ENCODE results near the gene RHOBTB1.

Gene RHOBTB1

DNA sequence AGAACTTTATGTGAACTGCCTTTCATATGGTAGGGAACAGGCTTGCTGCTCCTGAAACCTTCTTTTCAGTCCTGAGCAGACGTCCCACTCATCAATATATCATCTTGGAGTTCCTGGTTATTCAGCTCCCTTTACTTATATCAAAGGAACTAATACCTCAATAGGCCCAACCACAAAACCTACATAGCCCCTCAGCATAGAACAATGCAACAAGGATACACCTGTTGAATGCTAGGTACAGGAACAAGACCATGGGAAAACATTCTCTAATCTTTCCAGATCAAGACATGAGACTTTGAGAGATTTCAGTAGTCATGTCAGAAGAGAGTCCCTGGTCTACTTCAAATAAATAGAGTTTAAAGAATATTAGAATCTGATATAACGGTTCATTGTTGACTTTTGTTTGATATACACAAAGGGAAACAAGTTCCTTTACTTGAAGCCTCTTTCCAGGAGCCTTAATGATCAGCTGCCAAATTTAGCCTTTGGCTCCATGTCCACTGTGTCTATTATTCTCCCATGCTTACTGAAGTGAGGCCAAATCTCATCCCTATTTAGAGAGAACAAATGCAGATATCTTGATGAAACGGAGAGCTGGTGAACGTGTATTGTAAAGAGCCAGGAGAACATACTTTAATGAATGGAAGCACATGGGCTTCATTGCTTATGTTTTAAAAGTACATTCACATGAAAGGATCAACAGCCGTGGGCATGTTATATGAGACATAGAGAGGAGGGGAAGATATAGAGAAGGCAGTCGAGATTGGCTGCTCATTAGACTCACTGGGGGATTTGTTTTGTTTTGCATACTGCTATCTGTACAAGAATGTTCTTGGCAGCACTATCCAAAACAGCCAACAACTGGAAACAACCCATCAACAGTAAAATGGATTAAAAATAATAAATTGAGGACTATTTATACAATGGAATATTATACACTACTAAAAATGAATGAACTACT lies 9.5 kb downstream of the RHOBTB1 start:
- no peak for DNase-seq (ENCODE audit: low read depth)
- TF ChIP-seq MYC (IDR thresholded peaks at IDR 0.05; ENCODE audit: low read depth, low read length) = no peak
- no peak for TF ChIP-seq POLR2A (IDR thresholded peaks at IDR 0.05; ENCODE audit: extremely low read depth, insufficient read length)
- TF ChIP-seq, protein P1, sequence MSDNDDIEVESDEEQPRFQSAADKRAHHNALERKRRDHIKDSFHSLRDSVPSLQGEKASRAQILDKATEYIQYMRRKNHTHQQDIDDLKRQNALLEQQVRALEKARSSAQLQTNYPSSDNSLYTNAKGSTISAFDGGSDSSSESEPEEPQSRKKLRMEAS (IDR thresholded peaks at IDR 0.05; ENCODE audit: low read depth, low read length) = no peak
- TF ChIP-seq, protein P2, sequence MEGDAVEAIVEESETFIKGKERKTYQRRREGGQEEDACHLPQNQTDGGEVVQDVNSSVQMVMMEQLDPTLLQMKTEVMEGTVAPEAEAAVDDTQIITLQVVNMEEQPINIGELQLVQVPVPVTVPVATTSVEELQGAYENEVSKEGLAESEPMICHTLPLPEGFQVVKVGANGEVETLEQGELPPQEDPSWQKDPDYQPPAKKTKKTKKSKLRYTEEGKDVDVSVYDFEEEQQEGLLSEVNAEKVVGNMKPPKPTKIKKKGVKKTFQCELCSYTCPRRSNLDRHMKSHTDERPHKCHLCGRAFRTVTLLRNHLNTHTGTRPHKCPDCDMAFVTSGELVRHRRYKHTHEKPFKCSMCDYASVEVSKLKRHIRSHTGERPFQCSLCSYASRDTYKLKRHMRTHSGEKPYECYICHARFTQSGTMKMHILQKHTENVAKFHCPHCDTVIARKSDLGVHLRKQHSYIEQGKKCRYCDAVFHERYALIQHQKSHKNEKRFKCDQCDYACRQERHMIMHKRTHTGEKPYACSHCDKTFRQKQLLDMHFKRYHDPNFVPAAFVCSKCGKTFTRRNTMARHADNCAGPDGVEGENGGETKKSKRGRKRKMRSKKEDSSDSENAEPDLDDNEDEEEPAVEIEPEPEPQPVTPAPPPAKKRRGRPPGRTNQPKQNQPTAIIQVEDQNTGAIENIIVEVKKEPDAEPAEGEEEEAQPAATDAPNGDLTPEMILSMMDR (IDR thresholded peaks at IDR 0.05; ENCODE audit: low read depth, low read length) = no peak
- no peak overlapping the region for H3K4me3 ChIP-seq (ENCODE audit: low read depth, low read length)

DNA sequence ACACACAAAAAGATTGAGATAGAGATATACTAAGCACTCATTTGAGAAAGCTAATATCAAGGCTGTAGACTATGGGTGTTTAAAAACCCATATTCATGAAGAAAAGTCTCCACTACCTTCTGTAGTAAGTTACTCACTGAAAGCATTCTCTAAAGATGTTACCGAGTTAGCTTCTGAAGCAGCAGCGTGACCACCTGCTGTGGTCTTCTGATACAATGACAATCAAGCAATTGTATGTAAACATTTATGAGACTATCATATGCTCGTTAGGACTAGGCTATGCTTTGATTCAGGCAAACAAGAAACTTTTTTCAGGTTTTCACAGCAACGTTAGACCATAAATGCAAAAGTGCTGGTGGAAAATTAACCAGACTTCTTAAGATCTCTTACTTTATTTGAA lies 11.2 kb downstream of the RHOBTB1 start:
- DNase-seq (ENCODE audit: low read depth) = no peak
- no peak overlapping the region for H3K4me3 ChIP-seq (ENCODE audit: low read depth, low read length)
- TF ChIP-seq POLR2A (IDR thresholded peaks at IDR 0.05; ENCODE audit: extremely low read depth, insufficient read length) (no peak), MYC (IDR thresholded peaks at IDR 0.05; ENCODE audit: low read depth, low read length) (no peak)
- TF ChIP-seq, protein P2 (IDR thresholded peaks at IDR 0.05; ENCODE audit: low read depth, low read length) = no peak
- TF ChIP-seq, protein P1 (IDR thresholded peaks at IDR 0.05; ENCODE audit: low read depth, low read length) = no peak

DNA sequence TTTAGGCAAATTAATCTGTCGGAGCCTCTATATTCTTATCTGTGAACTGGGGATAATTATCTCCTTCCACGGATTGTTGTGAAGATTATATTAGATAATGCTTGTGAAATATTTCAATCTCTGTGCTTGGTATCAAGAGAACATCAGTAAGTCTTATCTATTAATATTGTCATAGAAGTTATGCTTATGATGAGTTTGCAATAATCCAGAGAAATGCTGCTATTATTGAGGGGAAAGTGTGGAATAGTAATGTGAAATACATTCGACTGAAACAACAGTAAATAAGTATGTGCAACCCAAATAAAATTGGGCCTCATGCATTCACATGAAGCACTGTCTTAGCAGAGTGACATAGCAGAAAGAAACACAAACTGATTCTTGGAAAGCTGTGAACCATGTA lies 13.7 kb downstream of the RHOBTB1 start:
- TF ChIP-seq POLR2A (IDR thresholded peaks at IDR 0.05; ENCODE audit: extremely low read depth, insufficient read length) (no peak), MYC (IDR thresholded peaks at IDR 0.05; ENCODE audit: low read depth, low read length) (no peak)
- H3K4me3 ChIP-seq (ENCODE audit: low read depth, low read length) = no peak overlapping the region
- DNase-seq (ENCODE audit: low read depth) = no peak

DNA sequence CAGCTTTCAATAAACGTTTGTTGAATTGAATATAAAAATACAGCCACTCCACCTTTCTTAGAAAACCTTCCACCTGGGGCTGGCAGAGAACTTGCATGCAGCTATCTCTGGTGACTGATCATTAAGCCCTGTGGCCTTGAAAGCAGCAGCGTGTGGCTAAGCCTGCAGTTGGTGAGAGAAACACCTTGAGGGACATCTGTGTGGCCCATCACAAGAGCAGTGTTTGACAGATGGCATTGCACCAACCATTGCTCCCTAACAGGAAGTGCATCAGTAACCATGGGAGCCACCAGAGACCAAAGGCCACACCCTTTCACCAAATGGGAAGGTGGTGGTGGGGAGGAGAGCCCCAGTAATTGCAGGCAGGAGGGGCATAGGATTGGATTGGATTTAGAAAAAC lies 22.4 kb downstream of the RHOBTB1 start:
- DNase-seq (ENCODE audit: low read depth) = no peak
- TF ChIP-seq, protein P1 (IDR thresholded peaks at IDR 0.05; ENCODE audit: low read depth, low read length) = no peak
- no peak for TF ChIP-seq MYC (IDR thresholded peaks at IDR 0.05; ENCODE audit: low read depth, low read length)
- TF ChIP-seq POLR2A (IDR thresholded peaks at IDR 0.05; ENCODE audit: extremely low read depth, insufficient read length) = no peak
- TF ChIP-seq, protein P2 (IDR thresholded peaks at IDR 0.05; ENCODE audit: low read depth, low read length) = no peak
- H3K4me3 ChIP-seq (ENCODE audit: low read depth, low read length) = no peak overlapping the region

DNA sequence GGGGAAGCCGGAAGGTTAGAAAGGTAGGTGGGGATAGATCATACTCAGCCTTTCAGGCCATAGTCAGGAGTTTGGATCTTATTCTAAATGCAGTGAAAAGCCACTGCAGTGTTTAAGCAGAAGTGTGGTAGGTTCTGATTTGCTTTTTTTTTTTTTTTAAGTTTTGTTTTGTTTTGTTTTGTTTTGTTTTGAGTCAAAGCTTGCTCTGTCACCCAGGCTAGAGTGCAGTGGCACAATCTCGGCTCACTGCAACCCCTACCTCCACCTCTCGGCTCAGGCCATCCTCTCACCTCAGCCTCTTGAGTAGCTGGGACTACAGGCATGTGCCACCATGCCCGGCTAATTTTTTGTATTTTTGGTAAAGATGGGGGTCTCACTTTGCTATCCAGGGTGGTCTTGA lies 23.5 kb downstream of the RHOBTB1 start:
- no peak overlapping the region for H3K4me3 ChIP-seq (ENCODE audit: low read depth, low read length)
- no peak for DNase-seq (ENCODE audit: low read depth)
- TF ChIP-seq MYC (IDR thresholded peaks at IDR 0.05; ENCODE audit: low read depth, low read length) (no peak), POLR2A (IDR thresholded peaks at IDR 0.05; ENCODE audit: extremely low read depth, insufficient read length) (no peak)

DNA sequence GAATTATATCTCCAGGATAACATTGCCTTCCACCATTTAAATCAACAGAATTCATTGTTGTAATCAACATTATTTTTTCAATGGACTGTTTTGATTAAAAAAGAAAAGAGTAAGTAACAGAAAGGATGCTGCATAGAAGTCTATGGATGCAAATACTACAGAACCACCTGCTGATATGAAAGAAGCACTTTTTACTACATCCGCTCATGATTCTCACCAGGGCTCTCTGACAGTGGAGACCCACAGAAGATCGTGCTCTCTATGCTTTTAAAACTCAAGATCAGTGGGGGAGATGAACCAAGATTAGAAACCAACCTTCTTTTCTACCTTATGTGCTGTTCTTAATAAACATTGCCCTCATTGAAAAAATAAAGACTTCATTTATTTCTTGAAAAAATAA lies 24.4 kb downstream of the RHOBTB1 start:
- DNase-seq (ENCODE audit: low read depth) = no peak

More for the DNA sequence above, 24.4 kb downstream of the RHOBTB1 start:
- no peak overlapping the region for H3K4me3 ChIP-seq (ENCODE audit: low read depth, low read length)
- no peak for TF ChIP-seq MYC (IDR thresholded peaks at IDR 0.05; ENCODE audit: low read depth, low read length)
- TF ChIP-seq POLR2A (IDR thresholded peaks at IDR 0.05; ENCODE audit: extremely low read depth, insufficient read length) = no peak
- TF ChIP-seq, protein P2 (IDR thresholded peaks at IDR 0.05; ENCODE audit: low read depth, low read length) = no peak
- TF ChIP-seq, protein P1 (IDR thresholded peaks at IDR 0.05; ENCODE audit: low read depth, low read length) = no peak
